GM18502 (cell line): ENCODE results near the gene TPRA1.
A peak's percentile ranks its signal among the peaks of the same experiment; 100 is the strongest.

Experiments used
- ATAC-seq: cut with Tn5 transposase; IDR thresholded peaks from one replicate; pipeline ENCODE4 v1.9.1; 2021; ENCODE audit warnings: mild to moderate bottlenecking; ENCODE audit not compliant: unreplicated experiment, poor library complexity

The TPRA1 gene

DNA sequence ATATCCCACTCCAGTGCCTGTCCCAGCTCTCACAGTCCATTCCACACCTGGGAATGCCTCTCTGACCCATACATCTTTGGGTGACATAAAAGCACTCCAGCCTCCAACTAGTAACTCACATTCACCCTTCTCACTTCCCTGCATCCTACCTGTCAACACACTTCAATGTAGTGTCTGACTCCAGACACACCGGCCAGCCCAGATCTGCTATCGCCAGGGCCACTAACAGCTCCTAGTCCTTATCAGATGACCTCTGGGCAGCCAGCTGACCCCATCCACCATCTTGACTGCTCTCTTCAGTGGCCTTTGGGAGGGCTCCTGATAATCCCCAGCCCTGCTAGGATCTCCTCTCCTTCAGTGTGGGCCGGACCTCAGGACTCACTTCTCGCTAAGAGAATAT is 4.8 kb upstream of the TPRA1 start:
- ATAC-seq: no peak

DNA sequence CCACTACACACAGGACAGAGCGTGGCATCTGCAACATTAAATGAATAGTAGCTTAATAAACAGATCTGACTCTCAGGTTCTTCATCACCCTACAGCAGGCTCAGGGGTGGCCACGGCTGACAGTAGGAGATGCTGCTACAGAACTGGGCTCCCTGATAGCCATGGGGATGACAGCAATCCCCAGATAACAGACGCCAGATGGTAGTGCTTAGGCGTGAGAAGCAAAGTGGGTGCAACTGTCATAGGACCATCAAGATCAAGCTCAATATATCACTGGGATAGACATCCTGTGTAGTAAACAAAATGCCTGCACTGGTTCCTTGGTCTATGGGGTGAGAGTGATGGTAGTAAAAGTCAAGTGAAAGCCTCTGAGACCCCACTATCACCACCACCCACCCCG is 2.6 kb upstream of the TPRA1 start:
- ATAC-seq: no peak

- peak; percentile 40 for ATAC-seq
Measured at GRCh38 chr3:127590282-127590592, 296 bp downstream of the TPRA1 start.

DNA sequence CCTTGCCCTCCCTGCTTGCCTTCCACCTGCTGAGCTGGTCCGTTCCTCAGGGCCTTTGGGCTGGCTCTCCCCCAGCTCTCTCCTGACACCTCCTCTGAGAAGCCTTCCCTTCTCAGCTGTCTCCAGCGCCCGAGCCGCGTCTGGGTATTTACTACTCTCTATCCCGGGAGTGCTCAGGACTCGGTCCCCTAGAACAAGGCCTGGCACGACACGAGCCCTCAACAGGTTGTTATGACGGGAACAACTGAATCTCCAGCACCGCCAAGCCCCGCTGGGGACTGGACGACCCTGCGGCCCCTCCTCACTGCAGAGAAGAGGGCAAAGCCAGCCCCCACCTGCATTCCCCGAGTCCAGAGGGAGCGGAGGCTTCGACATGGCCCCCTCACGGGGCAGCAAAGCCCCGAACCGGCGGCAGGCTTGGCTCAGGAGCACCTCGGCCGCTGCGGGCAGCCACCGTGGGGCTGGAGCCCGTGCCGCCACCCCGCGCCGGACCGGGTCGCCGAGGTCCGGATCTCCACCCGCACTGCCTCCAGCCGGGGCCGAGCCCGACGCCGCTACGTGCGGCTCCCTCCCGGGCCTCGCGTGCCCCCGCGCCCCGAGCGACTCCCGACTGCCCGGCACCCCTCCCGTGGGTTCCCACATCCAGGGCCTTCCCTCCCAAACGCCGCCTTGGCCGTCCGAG is 792 bp downstream of the TPRA1 start:
- peak; percentile 6 for ATAC-seq

DNA sequence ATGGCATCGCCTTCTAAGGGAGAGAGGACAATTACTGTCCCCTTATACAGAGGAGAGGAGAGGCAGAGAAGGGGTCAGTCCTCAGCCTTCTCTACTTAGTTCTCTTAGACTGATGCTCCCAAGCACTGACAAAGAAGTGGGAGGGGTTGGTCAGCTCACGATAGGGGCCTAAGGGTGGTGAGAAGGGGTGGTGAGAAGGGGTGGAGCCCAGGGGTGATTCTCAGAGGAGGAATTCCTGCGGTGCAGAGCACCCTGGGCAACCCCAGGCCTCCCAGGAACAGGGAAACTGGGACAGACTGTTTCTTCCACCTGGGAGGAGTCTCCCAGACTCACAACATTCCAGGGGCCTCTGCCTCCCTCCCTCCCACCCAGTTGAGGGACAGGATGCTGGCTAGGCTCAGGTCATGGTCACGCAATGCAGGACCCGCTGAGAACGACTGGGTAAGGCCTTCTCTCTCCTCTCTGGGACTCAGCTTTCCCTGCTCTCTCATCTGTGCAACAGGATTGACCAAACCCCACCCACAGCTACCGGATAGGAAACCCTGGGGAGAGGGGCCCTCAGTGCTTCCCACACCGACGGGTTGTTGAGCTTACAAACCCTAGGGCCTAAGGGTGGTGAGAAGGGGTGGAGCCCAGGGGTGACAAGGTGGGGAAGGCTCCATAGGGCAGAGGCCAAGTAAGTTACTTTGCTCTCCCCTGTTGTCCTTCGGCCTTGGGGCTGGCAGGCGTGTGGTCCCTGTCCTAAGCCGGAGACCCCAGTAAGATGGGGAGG is 1.5 kb downstream of the TPRA1 start:
- no peak for ATAC-seq

DNA sequence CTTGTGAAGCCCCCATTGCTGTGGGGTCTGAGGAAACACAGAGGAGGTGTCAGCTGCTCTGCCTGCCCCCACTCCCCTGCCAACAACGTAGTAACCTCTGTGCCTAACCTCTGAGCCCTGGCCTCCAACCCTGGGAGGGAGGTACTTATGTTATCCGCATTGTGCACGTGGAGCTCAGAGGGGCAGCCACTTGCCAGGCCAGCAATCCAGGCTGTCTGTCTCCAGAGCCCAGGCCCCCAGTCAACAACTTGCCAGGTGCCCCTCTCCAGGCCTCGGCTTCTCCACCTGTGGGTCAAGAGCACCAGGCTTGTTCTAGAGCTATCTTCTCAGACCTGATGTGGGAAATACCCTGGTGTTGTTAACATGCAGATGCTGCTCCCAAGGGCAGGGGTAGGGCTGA is 2.7 kb downstream of the TPRA1 start:
- ATAC-seq: no peak

DNA sequence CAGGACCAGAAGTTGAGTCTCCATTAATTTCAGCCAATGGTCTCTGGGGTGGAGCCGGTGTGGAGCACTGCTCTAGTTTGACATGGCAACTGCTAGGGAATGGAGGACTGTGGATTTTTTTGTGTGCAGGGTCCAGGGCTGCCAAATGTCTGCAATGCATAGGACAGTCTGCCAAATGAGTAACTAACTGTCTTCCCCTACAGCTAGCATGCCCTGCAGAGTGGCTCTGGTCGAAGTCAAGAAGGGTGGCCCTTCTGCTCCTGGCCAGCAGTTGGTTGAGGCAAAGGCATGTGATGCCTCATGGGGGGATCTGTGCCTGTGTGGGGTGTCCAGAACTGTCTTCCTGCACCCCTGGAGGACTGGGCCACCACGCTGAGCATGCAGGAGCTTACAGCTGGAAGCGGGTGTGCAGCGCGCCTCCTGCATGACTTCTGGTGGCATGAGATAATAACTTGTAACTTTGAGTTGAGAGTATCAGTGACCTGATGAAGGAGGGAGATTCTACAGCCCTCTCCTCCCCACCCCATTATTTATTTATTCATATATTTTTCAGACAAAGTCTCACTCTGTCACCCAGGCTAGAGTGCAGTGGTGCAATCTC is 4.6 kb downstream of the TPRA1 start:
- no peak for ATAC-seq

DNA sequence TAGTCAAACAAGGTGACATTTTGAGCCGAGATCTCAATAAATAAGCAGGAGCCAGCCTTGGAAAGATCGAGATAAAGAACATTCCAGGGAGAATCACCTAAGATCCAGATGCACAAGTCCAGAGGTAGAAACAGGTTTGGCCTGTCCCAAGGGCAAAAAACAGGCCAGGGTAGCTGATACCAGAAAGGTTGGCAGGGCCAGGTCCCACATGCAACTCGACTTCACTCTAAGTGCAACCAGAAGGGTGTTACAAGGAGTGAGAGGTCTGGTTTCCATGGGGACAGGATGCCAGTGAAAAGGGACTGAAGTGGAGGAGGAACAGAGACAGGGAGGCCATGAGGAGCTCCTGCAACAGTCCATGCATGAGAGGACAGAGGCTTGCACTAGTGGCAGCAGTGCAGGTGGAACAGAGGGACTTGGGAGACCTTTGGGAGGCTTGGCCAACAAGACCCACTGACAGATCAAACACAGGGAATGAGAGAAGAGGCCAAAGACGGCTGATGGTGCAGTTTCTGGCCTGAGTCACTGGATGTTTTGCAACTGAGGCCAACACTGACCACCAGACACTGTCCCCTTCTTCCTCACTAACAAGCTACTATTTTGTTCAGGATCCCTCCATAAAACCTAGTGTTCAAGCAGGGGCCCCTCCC is 5.2 kb downstream of the TPRA1 start:
- ATAC-seq: no peak

- no peak for ATAC-seq
Measured at GRCh38 chr3:127584734-127585133, 5.8 kb downstream of the TPRA1 start.

- no peak for ATAC-seq
Measured at GRCh38 chr3:127580327-127581060, 10.0 kb downstream of the TPRA1 start.

GRCh38 chr3:127578802-127579201 is 11.7 kb downstream of the TPRA1 start:
- ATAC-seq: no peak

DNA sequence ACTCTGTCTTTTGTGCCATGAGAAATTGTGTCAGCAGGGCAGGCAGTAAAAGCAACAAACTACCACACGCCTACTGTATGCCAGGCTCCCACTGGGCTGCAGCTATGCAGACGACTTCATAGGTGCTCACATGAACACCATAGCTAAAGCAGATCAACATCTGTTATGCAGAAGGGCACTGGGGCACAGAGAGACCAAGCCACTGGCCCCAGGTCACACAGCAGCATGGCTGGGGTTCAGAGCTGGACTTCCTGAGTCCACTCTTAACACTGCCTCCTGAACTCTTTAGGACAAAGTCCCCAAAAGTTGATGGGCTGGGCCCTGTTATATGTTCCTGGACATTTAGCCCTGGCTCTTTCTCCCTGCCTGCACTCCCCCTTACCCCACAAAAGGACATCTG is 12.4 kb downstream of the TPRA1 start:
- no peak for ATAC-seq

- ATAC-seq: no peak
Measured at GRCh38 chr3:127577448-127577847, 13.1 kb downstream of the TPRA1 start.

DNA sequence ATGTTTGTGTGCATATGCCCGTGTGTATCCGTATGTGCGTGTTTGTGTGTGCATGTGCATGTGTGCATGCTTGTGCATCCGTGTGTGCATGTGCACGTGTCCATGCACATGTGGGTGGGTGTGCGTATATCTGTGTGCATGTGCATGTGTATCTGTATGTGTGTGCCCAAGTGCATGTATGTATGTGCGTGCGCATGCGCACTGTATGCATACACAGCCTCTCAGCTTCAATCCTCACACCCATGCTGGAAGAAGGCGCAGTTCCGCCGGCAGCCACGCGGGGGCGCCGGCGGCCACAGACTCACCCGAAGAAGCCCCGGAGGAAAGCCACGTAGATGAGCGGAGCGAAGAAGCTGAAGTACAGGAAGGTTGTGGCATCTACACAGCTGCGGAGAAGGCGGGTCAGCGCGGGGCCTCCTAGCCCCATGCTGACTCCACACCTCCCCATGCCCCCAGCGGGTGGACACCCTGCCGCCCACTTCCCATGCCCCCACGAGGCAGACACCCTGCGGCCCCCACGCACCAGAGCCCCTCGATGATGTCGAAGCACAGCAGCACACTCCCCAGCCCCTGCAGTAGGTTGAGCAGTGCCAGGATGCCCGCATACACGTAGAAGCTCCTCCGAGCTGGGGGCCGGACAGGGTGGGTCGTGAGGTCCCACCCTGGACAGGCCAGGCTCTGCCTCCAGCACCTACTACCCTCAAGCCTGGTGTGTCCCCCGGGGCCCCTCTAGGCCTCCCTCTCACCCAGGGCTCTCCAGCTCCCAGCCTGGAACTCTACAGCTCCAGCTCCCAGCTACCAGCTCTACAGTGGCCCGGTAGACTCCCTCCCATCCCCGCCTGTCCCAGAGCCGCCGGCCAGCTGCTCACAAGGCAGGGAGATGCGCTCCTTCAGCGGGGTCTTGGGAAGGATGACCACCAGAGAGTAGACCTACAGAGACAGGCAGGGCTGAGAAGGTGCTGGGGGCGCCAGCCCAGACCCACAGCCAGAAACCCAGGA is 15.4 kb downstream of the TPRA1 start:
- ATAC-seq: peak; percentile 85

DNA sequence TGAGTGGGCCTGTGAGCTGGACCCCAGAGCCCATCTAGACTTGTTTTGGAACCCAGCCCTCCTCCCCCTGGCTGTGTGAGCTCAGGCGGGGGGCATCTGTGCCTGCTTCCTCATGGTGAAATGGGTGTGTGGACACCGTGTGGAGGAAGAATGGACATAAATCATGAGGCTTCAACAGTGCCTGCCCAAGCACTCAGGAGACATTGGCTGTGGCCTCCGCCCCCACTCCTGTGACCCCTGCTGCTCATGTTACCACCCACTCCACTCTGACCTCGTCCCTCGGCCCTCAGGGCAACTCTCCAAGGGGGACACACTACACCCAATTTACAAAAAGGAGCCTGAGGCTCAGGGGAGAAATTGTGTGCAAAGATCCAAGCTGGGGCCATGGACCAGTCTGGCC is 16.6 kb downstream of the TPRA1 start:
- ATAC-seq: no peak

GRCh38 chr3:127573401-127573800 is 17.1 kb downstream of the TPRA1 start:
- no peak for ATAC-seq

- no peak for ATAC-seq
Measured at GRCh38 chr3:127572735-127573134, 17.8 kb downstream of the TPRA1 start.

DNA sequence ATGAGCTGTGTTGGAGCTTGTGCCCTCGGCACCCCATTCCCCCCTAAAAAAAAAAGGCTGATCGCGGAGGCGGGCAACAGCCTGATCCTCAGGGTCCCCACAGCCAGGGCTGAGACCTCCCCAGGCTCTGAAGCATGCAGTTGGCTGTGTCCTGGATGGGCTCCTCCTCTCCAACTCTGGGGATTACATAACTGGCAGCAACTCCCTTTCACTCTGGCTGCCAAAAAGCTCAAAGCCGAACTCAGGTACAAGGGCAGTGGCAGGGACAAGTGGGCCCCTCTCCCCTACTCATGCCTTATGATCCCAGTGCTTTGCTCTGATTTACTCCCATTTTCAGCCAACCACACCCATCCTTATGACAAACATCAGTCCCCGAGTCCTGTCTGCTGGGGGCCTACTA is 18.3 kb downstream of the TPRA1 start:
- no peak for ATAC-seq

DNA sequence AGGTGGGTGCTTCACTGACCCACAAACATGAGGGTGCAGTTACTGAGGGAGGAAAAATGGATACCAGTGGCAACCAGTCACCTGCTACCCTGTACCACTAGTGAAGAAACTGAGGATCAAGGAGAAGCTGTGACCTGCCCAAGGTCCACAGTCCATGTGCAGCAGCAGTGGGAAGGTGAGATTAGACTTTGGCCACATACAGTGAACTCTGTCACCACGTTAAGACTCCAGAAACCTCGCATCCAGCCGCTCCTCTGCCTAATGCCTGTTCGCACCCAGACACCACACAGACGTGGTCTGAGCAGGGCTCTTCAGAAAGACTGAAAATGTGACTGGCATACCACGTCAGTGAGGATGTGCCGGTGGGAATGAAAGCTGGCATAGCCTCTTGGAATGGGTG is 20.0 kb downstream of the TPRA1 start:
- ATAC-seq: no peak
